ENCODE measurements around the gene CLCN5.
"Not testable (repeated sequence)": the region's sequence is repeated elsewhere in the genome, so short reads cannot be mapped to it uniquely, and the experiment has no call there.

The CLCN5 gene

GRCh38 chrX:49991758-49992157, 69.4 kb downstream of the CLCN5 start:
- no peak overlapping the region for H3K4me3 ChIP-seq (ENCODE audit: low read length)
- no peak for DNase-seq (ENCODE audit: low read depth, low spot score)

GRCh38 chrX:49992853-49993252, 70.5 kb downstream of the CLCN5 start:
- DNase-seq (ENCODE audit: low read depth, low spot score), result no peak
- H3K4me3 ChIP-seq (ENCODE audit: low read length), result no peak overlapping the region

GRCh38 chrX:49993661-49994060, 71.3 kb downstream of the CLCN5 start:
- H3K4me3 ChIP-seq (ENCODE audit: low read length), result no peak overlapping the region

GRCh38 chrX:49995107-49995731, 72.8 kb downstream of the CLCN5 start:
- H3K4me3 ChIP-seq (ENCODE audit: low read length), result no peak overlapping the region
- no peak for DNase-seq (ENCODE audit: low read depth, low spot score)

More at GRCh38 chrX:49993661-49994060, 71.3 kb downstream of the CLCN5 start:
- no peak for DNase-seq (ENCODE audit: low read depth, low spot score)

GRCh38 chrX:49995795-49996455, 73.5 kb downstream of the CLCN5 start:
- DNase-seq (ENCODE audit: low read depth, low spot score), result no peak
- no peak overlapping the region for H3K4me3 ChIP-seq (ENCODE audit: low read length)

- no peak overlapping the region for H3K4me3 ChIP-seq (ENCODE audit: low read length)
- DNase-seq (ENCODE audit: low read depth, low spot score), result no peak
Observed at GRCh38 chrX:49996474-49996873, 74.1 kb downstream of the CLCN5 start.

- H3K4me3 ChIP-seq (ENCODE audit: low read length), result no peak overlapping the region
- DNase-seq (ENCODE audit: low read depth, low spot score), result no peak
Observed at GRCh38 chrX:49999087-49999486, 76.7 kb downstream of the CLCN5 start.

GRCh38 chrX:50000937-50001542, 78.6 kb downstream of the CLCN5 start:
- no peak for DNase-seq (ENCODE audit: low read depth, low spot score)
- H3K4me3 ChIP-seq (ENCODE audit: low read length), result no peak overlapping the region

GRCh38 chrX:50002067-50002714, 79.8 kb downstream of the CLCN5 start:
- DNase-seq (ENCODE audit: low read depth, low spot score), result no peak
- H3K4me3 ChIP-seq (ENCODE audit: low read length), result no peak overlapping the region

GRCh38 chrX:50003467-50003866, 81.1 kb downstream of the CLCN5 start:
- no peak overlapping the region for H3K4me3 ChIP-seq (ENCODE audit: low read length)
- DNase-seq (ENCODE audit: low read depth, low spot score), result no peak

GRCh38 chrX:50003927-50004326, 81.5 kb downstream of the CLCN5 start:
- no peak for DNase-seq (ENCODE audit: low read depth, low spot score)
- no peak overlapping the region for H3K4me3 ChIP-seq (ENCODE audit: low read length)

- not testable (repeated sequence) for DNase-seq (ENCODE audit: low read depth, low spot score); H3K4me3 ChIP-seq (ENCODE audit: low read length)
Observed at GRCh38 chrX:50025591-50025990, 103.2 kb downstream of the CLCN5 start.

GRCh38 chrX:50035126-50035525, 112.7 kb downstream of the CLCN5 start:
- no peak for DNase-seq (ENCODE audit: low read depth, low spot score)
- no peak overlapping the region for H3K4me3 ChIP-seq (ENCODE audit: low read length)

- no peak for DNase-seq (ENCODE audit: low read depth, low spot score)
- H3K4me3 ChIP-seq (ENCODE audit: low read length), result no peak overlapping the region
Observed at GRCh38 chrX:50036426-50036825, 114.0 kb downstream of the CLCN5 start.

GRCh38 chrX:50045823-50046222, 123.4 kb downstream of the CLCN5 start:
- no peak for DNase-seq (ENCODE audit: low read depth, low spot score)
- no peak overlapping the region for H3K4me3 ChIP-seq (ENCODE audit: low read length)

- DNase-seq (ENCODE audit: low read depth, low spot score), result no peak
- no peak overlapping the region for H3K4me3 ChIP-seq (ENCODE audit: low read length)
Observed at GRCh38 chrX:50049228-50049627, 126.8 kb downstream of the CLCN5 start.

- no peak overlapping the region for H3K4me3 ChIP-seq (ENCODE audit: low read length)
Observed at GRCh38 chrX:50054147-50054546, 131.8 kb downstream of the CLCN5 start.

GRCh38 chrX:50066318-50066937, 144.0 kb downstream of the CLCN5 start:
- no peak overlapping the region for H3K4me3 ChIP-seq (ENCODE audit: low read length)
- DNase-seq (ENCODE audit: low read depth, low spot score), result no peak

More at GRCh38 chrX:50054147-50054546, 131.8 kb downstream of the CLCN5 start:
- no peak for DNase-seq (ENCODE audit: low read depth, low spot score)

GRCh38 chrX:50067435-50068284, 145.3 kb downstream of the CLCN5 start:
- H3K4me3 ChIP-seq (ENCODE audit: low read length), result no peak overlapping the region
- no peak for DNase-seq (ENCODE audit: low read depth, low spot score)
